ENCODE data around the gene POU2AF1. TPM values are rescaled to one million over a fixed set of nuclear protein-coding genes. Genes with fewer than 3 reads are reported as not detected.

Gene POU2AF1
- total RNA-seq, 3 donors from 2014 or later (not counting 1 experiment from before 2014, with no cell fraction given) = 0.82 to 16.8 (median 1.1) TPM

DNA sequence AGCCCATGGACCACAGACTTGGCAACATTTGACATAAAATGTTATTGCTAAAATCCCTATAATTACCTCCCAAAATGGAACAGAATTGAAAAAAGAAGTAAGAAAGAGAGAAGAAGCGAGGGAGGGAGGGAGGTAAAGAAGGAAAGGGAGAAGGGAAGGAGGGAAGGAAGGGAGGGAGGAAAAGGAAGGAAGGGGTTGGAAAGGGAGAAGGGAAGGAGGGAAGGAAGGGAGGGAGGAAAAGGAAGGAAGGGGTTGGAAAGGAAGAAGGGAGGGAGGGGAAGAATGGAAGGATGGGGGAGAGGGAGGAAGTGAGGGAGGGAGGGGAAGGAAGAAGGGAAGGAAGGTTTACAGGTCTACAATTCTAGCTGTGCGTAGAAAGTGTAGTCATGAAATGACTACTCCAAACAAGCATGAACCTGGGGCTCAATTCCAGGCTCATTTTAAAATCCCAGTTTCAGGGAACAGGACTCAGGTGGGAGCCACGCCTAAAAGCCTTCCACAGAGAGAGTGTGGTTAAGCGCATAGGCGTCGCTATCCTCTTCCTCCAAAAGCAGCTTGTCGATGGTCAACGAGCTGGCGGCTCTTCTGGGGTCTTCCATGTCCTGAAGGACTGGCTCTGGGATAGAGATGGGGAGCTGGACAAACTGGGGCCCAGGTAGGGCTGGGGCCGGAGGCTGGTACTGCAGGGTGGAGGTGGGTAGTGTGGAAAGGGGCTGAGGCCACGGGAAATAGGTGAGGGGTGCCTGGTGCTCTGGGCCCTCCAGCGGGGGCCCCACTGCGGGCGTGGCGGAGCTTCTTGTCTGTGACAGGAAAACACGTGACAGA, 25.1 kb downstream of the POU2AF1 start:
- H3K27ac Mint-ChIP-seq = no peak overlapping the region
- DNase-seq = no peak
- H3K9me3 Mint-ChIP-seq = no peaks in the 10 kb centered on the region

DNA sequence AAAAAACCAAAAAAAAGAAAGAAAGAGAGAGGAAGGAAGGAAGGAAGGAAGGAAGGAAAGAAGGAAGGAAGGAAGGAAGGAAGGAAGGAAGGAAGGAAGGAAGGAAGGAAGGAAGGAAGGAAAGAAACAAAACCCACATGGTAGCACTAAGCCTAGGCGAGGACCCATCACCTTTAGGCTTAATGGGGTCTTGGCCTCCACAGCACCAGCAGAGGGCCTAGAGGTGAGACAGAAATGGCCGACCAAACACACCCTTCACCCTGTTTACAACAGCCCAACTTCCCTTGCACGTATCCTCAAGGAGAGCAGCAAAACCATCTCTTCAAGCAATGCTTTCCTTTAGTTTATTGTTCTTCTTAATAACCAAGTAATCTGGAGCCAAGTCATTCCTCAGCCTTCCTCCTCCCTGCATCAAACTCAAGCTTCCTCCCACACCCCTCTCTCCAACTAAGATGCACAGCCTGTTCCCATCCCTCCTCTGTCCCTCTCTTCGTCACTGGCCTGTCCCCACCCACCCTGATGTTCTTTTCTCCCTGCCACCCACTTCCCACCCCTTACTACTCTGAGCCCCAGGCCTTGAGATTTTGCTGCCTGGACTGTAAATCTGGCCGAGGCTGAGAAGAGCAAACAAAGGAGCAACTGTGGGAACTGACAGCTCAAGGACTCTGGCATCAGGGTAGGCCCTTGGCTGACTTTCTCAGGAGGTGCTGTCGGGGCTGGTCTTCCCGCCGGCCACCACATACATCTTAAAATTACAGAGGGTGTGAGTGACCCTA, 26.0 kb downstream of the POU2AF1 start:
- no peaks in the 10 kb centered on the region for H3K9me3 Mint-ChIP-seq
- no peaks in the 10 kb centered on the region for H3K4me1 Mint-ChIP-seq
- no peaks in the 10 kb centered on the region for H3K27me3 ChIP-seq (ENCODE audit: control insufficient read depth, insufficient read depth, low read length)
- no peaks in the 10 kb centered on the region for H3K36me3 ChIP-seq (ENCODE audit: control insufficient read depth, insufficient read depth, low read length)
- ATAC-seq = no peak
- H3K4me3 ChIP-seq (ENCODE audit: low read length) = no peak overlapping the region
- H3K9me3 ChIP-seq (ENCODE audit: control insufficient read depth, insufficient read depth, low read length) = no peaks in the 10 kb centered on the region
- DNase-seq = no peak
- WGBS (ENCODE audit: insufficient coverage) = 88% methylated on average over 6 of the region's 8 CpGs
- TF ChIP-seq, protein P1, sequence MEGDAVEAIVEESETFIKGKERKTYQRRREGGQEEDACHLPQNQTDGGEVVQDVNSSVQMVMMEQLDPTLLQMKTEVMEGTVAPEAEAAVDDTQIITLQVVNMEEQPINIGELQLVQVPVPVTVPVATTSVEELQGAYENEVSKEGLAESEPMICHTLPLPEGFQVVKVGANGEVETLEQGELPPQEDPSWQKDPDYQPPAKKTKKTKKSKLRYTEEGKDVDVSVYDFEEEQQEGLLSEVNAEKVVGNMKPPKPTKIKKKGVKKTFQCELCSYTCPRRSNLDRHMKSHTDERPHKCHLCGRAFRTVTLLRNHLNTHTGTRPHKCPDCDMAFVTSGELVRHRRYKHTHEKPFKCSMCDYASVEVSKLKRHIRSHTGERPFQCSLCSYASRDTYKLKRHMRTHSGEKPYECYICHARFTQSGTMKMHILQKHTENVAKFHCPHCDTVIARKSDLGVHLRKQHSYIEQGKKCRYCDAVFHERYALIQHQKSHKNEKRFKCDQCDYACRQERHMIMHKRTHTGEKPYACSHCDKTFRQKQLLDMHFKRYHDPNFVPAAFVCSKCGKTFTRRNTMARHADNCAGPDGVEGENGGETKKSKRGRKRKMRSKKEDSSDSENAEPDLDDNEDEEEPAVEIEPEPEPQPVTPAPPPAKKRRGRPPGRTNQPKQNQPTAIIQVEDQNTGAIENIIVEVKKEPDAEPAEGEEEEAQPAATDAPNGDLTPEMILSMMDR (IDR thresholded peaks at IDR 0.05) = no peak
- H3K4me1 ChIP-seq (ENCODE audit: control insufficient read depth, insufficient read depth, low read length) = no peaks in the 10 kb centered on the region
- intact Hi-C loops (cut with micrococcal nuclease) = no loop called here
- H3K27ac ChIP-seq (ENCODE audit: low read length) = no peak overlapping the region
- no peak overlapping the region for H3K27ac Mint-ChIP-seq
- no peak overlapping the region for H3K4me3 Mint-ChIP-seq
- no peaks in the 10 kb centered on the region for H3K36me3 Mint-ChIP-seq
- peaks cover 0 to 5% of the 10 kb centered on the region in 2 donors for H3K27me3 Mint-ChIP-seq (ENCODE audit: low read depth in 2 of 2)

More for the DNA sequence above, 25.1 kb downstream of the POU2AF1 start:
- Histone ChIP-seq H3K27ac (ENCODE audit: low read length) (no peak overlapping the region), H3K9me3 (ENCODE audit: control insufficient read depth, insufficient read depth, low read length) (no peaks in the 10 kb centered on the region), H3K4me1 (ENCODE audit: control insufficient read depth, insufficient read depth, low read length) (no peaks in the 10 kb centered on the region), H3K4me3 (ENCODE audit: low read length) (no peak overlapping the region), H3K27me3 (ENCODE audit: control insufficient read depth, insufficient read depth, low read length) (no peaks in the 10 kb centered on the region), H3K36me3 (ENCODE audit: control insufficient read depth, insufficient read depth, low read length) (no peaks in the 10 kb centered on the region)
- TF ChIP-seq, protein P1 (IDR thresholded peaks at IDR 0.05) = no peak
- intact Hi-C loops (cut with micrococcal nuclease) = no loop called here
- WGBS (ENCODE audit: insufficient coverage) = 90% methylated on average over 16 of the region's 16 CpGs
- Mint-ChIP-seq H3K27me3 (ENCODE audit: low read depth in 2 of 2) (peaks cover 0 to 5% of the 10 kb centered on the region in 2 donors), H3K4me3 (no peak overlapping the region), H3K36me3 (no peaks in the 10 kb centered on the region), H3K4me1 (no peaks in the 10 kb centered on the region)
- ATAC-seq = no peak

DNA sequence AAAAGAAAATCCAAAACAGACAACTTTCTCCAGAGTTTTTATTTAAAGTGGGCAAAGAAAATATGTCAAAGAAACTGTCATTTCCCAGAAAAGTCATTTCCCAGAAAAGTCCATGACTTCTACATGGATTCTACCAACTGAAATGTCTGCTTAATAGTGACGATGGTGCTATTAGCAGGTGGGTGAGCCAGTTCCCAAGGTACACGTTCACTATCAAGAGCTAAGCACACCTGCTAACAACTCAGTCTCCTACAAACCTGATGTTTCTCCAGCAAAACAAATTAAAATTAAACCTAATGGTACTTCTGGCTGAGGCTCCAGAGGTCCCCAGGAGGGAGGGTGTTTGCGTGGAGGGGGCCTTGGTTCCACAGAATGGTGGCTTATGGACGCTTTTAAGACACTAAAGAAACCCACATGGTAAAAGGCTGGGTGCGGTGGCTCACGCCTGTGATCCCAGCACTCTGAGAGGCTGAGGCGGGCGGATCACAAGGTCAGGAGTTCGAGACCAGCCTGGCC, 26.8 kb downstream of the POU2AF1 start:
- no peak for ATAC-seq

More for the DNA sequence above, 26.8 kb downstream of the POU2AF1 start:
- Histone ChIP-seq H3K9me3 (ENCODE audit: control insufficient read depth, insufficient read depth, low read length) (no peaks in the 10 kb centered on the region), H3K4me3 (ENCODE audit: low read length) (no peak overlapping the region), H3K4me1 (ENCODE audit: control insufficient read depth, insufficient read depth, low read length) (no peaks in the 10 kb centered on the region), H3K36me3 (ENCODE audit: control insufficient read depth, insufficient read depth, low read length) (no peaks in the 10 kb centered on the region), H3K27me3 (ENCODE audit: control insufficient read depth, insufficient read depth, low read length) (no peaks in the 10 kb centered on the region), H3K27ac (ENCODE audit: low read length) (no peak overlapping the region)
- H3K4me3 Mint-ChIP-seq = no peak overlapping the region
- intact Hi-C loops (cut with micrococcal nuclease) = no loop called here
- DNase-seq = no peak
- 95% methylated on average over 7 of the region's 9 CpGs for WGBS (ENCODE audit: insufficient coverage)
- TF ChIP-seq, protein P1 (IDR thresholded peaks at IDR 0.05) = no peak
- H3K9me3 Mint-ChIP-seq = no peaks in the 10 kb centered on the region
- no peak overlapping the region for H3K27ac Mint-ChIP-seq
- H3K4me1 Mint-ChIP-seq = no peaks in the 10 kb centered on the region
- H3K36me3 Mint-ChIP-seq = no peaks in the 10 kb centered on the region
- H3K27me3 Mint-ChIP-seq (ENCODE audit: low read depth in 2 of 2) = peaks cover 0 to 5% of the 10 kb centered on the region in 2 donors
